Ascending aorta (tissue), 2 donors: ENCODE results near the gene CTAGE4. TPM values are rescaled to one million over a fixed set of nuclear protein-coding genes. Genes with fewer than 3 reads are reported as not detected.
"Not testable (repeated sequence)": the region's sequence is repeated elsewhere in the genome, so short reads cannot be mapped to it uniquely, and the experiment has no call there.

Source experiments
- DNase-seq, 2 donors: peaks; one replicate each; pipeline ENCODE4 v3.0.0-alpha.2; 2019; ENCODE audit warnings: low spot score in 2 of 2
- H3K27ac ChIP-seq, 2 donors: fragments of 200-600 bp; sonication (generic); one replicate each; pipeline ENCODE4 v1.5.1; 2016 to 2017; ENCODE audit warnings: mild to moderate bottlenecking in 1 of 2
- H3K27me3 ChIP-seq: fragments of 200-600 bp; sonication (generic); one replicate; pipeline ENCODE4 v1.5.1; 2017
- H3K36me3 ChIP-seq, 2 donors: fragments of 200-600 bp; sonication (generic); one replicate each; pipeline ENCODE4 v1.5.1; 2016
- H3K4me1 ChIP-seq, 2 donors: fragments of 200-600 bp; sonication (generic); one replicate each; pipeline ENCODE4 v1.5.1; 2016 to 2017; ENCODE audit warnings: mild to moderate bottlenecking in 1 of 2
- H3K4me3 ChIP-seq, 2 donors: fragments of 200-600 bp; sonication (generic); one replicate each; pipeline ENCODE4 v1.5.1; 2016 to 2017; ENCODE audit warnings: mild to moderate bottlenecking in 1 of 2
- H3K9me3 ChIP-seq, 2 donors: fragments of 200-600 bp; sonication (generic); one replicate each; pipeline ENCODE4 v1.5.1; 2016
- intact Hi-C: fragments of 100-400 bp; cut with DNase I; formaldehyde crosslinking; loops from one replicate; pipeline ENCODE4 v1.15.1; 2023
- total RNA-seq: library from RNA; depleted of rRNA; stranded (reverse); fragments of >200 nt; gene quantifications from one replicate; pipeline ENCODE4 v1.1.0, GENCODE V29; 2016
- TF ChIP-seq, protein P1 (sequence below), 3 experiments: fragments of 200-600 bp in 2 of 3; fragments of 450-650 bp in 1 of 3; sonication (generic) in 2 of 3; IDR thresholded peaks; one replicate each; pipeline ENCODE4 v1.5.1; 2016 to 2019; ENCODE audit warnings: antibody characterized with exemption in 3 of 3, mild to moderate bottlenecking in 1 of 3, moderate library complexity in 1 of 3

CTAGE4 gene
- total RNA-seq, 1 donor from 2014 or later, result not detected

DNA sequence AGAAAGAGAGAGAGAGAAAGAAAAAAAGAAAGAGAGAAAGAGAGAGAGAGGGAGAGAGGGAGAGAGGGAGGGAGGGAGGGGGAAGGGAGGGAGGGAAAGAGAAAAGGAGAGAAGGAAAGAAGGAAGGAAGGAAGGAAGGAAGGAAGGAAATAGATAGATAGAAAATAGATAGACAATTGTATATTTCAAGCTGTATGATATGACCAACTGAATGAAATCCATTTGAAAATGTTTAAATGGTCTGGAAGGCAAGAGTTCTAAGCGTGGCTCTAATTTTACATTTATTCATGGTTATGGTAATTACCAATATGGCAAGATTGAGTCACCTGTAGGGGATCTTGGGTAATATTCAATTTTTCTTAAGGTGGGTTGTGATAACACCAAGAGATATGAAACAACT lies 24.4 kb upstream of the CTAGE4 start:
- no peaks in the 10 kb centered on the region for H3K27me3 ChIP-seq
- no peaks in the 10 kb centered on the region for H3K36me3 ChIP-seq
- no peaks in the 10 kb centered on the region for H3K4me1 ChIP-seq
- TF ChIP-seq, protein P1, sequence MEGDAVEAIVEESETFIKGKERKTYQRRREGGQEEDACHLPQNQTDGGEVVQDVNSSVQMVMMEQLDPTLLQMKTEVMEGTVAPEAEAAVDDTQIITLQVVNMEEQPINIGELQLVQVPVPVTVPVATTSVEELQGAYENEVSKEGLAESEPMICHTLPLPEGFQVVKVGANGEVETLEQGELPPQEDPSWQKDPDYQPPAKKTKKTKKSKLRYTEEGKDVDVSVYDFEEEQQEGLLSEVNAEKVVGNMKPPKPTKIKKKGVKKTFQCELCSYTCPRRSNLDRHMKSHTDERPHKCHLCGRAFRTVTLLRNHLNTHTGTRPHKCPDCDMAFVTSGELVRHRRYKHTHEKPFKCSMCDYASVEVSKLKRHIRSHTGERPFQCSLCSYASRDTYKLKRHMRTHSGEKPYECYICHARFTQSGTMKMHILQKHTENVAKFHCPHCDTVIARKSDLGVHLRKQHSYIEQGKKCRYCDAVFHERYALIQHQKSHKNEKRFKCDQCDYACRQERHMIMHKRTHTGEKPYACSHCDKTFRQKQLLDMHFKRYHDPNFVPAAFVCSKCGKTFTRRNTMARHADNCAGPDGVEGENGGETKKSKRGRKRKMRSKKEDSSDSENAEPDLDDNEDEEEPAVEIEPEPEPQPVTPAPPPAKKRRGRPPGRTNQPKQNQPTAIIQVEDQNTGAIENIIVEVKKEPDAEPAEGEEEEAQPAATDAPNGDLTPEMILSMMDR (IDR thresholded peaks at IDR 0.05), result no peak
- no peak overlapping the region for H3K4me3 ChIP-seq
- no peak for DNase-seq
- intact Hi-C loops, result no loop called here
- no peaks in the 10 kb centered on the region for H3K9me3 ChIP-seq
- H3K27ac ChIP-seq, result no peak overlapping the region

- intact Hi-C loops, result no loop called here
- H3K4me3 ChIP-seq, result no peak overlapping the region
- no peaks in the 10 kb centered on the region for H3K27me3 ChIP-seq
- DNase-seq, result no peak
- TF ChIP-seq, protein P1 (IDR thresholded peaks at IDR 0.05), result no peak
- H3K27ac ChIP-seq, result no peak overlapping the region
- H3K4me1 ChIP-seq, result no peaks in the 10 kb centered on the region
- no peaks in the 10 kb centered on the region for H3K36me3 ChIP-seq
- no peaks in the 10 kb centered on the region for H3K9me3 ChIP-seq
These were observed 18.5 kb upstream of the CTAGE4 start for GRCh38 chr7:144164784-144165183.

- DNase-seq, intact Hi-C loops, H3K9me3 ChIP-seq, H3K36me3 ChIP-seq, H3K4me3 ChIP-seq, H3K4me1 ChIP-seq, H3K27ac ChIP-seq, H3K27me3 ChIP-seq: not testable (repeated sequence)
These were observed 11.5 kb upstream of the CTAGE4 start for GRCh38 chr7:144171594-144172350.

DNA sequence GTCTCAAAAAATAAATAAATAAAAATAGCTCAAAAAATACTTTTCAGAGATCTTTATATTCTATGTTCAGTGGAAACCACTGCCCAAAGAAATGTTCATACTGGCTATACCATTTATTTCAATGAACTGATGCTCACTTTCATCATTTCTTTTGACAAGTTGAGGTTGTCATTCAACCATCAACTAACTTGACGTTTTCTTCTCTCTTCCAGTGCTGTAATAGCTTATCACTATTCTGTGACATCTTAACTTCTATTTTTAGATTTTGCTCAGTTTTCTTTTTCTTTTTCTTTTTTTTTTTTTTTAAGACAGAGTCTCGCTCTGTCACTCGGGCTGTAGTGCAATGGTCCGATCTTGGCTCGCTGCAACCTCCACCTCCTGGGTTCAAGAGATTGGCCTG lies 8.7 kb upstream of the CTAGE4 start:
- TF ChIP-seq, protein P1 (IDR thresholded peaks at IDR 0.05), result no peak
- intact Hi-C loops, result loop anchor here (5.0 kb wide), 1 partner anchor 218 kb away; no protein-coding TSS in a partner anchor
- Histone ChIP-seq H3K9me3 (no peaks in the 10 kb centered on the region), H3K4me1 (no peaks in the 10 kb centered on the region), H3K36me3 (no peaks in the 10 kb centered on the region), H3K27me3 (no peaks in the 10 kb centered on the region), H3K4me3 (no peak overlapping the region), H3K27ac (no peak overlapping the region)
- DNase-seq, result no peak

DNA sequence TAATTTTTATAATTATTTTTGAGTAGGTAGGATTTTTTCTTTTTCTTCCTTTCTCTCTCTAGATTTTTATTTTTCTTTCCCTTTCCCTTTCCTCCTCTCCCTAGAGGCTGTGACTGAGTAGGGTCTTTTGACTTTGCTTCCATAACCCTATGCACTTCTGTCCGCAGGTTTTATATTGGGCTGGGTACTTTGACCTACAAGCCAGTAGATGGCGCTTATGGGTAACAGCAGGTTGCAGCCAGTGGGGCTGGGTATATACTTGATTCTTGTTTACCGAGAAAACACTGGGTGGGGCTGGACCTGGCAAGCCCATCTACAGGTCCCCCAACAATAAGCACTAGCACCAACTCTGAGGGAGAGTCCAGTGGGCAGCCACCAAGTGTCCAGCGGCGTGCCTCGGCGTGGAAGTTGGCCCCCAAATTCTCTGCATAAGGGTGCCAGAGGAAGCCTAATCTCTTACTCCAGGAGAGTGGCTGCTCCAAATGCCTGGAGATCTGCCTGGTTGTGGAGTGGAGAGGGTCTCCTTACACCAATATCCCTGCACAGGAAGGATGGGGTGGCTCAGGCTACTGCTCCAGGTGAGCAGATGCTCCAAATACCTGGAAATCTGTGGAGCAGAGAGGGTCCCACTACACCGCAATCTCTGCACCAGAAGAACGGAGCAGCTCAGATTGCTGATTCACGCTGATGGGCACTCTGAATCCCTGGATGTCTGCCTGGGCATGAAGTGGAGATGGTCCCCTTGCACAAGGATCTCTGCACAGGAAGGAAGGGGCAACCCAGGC lies 4.7 kb upstream of the CTAGE4 start:
- H3K36me3 ChIP-seq, H3K27me3 ChIP-seq, H3K9me3 ChIP-seq, H3K4me1 ChIP-seq, H3K4me3 ChIP-seq, DNase-seq, H3K27ac ChIP-seq: not testable (repeated sequence)
- TF ChIP-seq, protein P1 (IDR thresholded peaks at IDR 0.05), result peak in 2 of 3 experiments; percentile 31 to 44
- intact Hi-C loops, result loop anchor here (5.0 kb wide), 1 partner anchor 214 kb away; no protein-coding TSS in a partner anchor

GRCh38 chr7:144179165-144179479 lies 4.1 kb upstream of the CTAGE4 start:
- H3K27me3 ChIP-seq, H3K4me1 ChIP-seq, H3K36me3 ChIP-seq, H3K4me3 ChIP-seq, H3K27ac ChIP-seq, DNase-seq, H3K9me3 ChIP-seq: not testable (repeated sequence)
- intact Hi-C loops, result loop anchor here (5.0 kb wide), 1 partner anchor 213 kb away; no protein-coding TSS in a partner anchor

DNA sequence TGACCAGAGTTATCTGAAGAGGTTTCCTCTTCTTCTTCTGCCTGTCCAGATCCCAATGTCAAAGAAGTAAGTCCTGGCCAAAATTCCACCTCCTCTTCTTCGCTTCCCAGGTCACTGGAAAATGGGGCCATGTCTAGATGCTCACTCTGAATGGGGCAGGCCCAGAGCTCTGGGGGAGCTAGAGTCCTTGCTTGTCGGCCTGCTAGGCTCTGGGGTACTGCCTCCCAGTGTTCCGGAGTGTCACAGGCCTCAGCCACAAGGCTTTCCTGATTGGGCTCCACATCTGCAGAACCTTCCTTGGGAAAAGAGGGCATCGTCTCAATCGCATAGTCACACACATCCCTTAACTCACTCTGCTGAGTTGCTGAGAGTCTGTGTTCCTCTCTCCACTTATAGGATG lies 4.6 kb downstream of the CTAGE4 start:
- intact Hi-C loops, H3K9me3 ChIP-seq, H3K36me3 ChIP-seq, H3K4me1 ChIP-seq, H3K4me3 ChIP-seq, H3K27me3 ChIP-seq, DNase-seq, H3K27ac ChIP-seq: not testable (repeated sequence)

- H3K4me1 ChIP-seq, H3K4me3 ChIP-seq, H3K9me3 ChIP-seq, H3K36me3 ChIP-seq, intact Hi-C loops, H3K27ac ChIP-seq, DNase-seq, H3K27me3 ChIP-seq: not testable (repeated sequence)
These were observed 5.4 kb downstream of the CTAGE4 start for GRCh38 chr7:144188578-144189171.

DNA sequence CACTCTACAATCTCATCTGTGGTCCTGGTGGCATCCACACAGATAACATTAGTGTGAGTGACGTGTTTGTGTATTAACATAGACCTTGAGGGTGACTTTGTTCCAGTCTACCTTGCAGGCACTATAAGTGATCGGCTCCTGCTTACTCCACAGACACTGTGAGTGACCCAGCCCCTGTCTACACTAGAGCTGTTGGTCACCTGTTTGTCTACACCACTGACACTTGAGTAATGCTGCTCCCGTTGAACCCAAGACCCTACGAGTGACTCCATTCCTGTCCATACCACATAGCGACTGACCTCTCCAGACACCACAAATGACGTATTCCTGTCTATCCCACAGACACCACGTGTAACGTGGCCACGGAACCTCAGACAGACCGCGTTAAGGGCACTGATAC lies 10.5 kb downstream of the CTAGE4 start:
- H3K4me3 ChIP-seq, H3K4me1 ChIP-seq, DNase-seq, H3K36me3 ChIP-seq, H3K27ac ChIP-seq, H3K9me3 ChIP-seq, H3K27me3 ChIP-seq, intact Hi-C loops: not testable (repeated sequence)

DNA sequence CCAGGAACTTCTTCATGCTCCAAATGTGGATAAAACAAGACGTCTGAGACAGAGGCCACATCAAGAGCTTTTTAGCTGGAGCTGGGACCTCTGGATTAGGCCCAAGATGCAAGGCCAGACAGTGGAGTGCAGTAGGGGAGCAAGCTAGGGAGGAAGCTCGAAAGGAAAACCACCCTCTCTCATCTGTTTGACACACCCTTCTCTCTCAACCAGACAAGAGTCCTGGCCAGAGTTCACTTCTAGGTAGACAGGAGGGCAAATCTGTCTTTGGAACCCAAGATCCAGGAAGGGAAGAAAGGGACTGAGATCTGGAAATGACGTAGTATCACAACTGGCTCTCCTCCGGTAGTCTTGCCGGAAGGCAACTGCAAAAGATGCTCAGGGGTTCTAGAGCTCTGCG lies 11.2 kb downstream of the CTAGE4 start:
- H3K4me3 ChIP-seq, DNase-seq, intact Hi-C loops, H3K27me3 ChIP-seq, H3K4me1 ChIP-seq, H3K36me3 ChIP-seq, H3K9me3 ChIP-seq, H3K27ac ChIP-seq: not testable (repeated sequence)
